Measurements from ENCODE around the gene VSTM4.

Gene VSTM4

DNA sequence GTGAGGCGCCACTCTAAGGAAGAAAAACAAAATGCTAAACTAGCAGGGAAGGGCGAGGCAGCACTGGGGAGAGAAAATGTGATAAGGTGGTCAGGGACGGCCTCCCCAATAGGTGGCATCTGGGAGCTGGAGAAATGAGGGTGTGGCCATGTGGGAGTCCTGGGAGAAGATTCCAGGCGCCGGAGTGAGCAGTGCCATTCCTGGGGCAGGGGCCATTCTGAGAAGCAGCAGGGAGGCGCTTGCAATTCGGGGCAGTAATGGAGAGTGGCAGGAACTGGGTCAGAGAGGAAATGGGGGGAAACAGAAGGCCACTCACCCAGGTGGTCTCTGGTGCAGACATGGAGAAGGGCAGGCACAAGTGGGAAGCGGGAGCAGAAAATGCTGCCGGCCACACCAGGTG, 113.9 kb downstream of the VSTM4 start:
- DNase-seq: no peak

DNA sequence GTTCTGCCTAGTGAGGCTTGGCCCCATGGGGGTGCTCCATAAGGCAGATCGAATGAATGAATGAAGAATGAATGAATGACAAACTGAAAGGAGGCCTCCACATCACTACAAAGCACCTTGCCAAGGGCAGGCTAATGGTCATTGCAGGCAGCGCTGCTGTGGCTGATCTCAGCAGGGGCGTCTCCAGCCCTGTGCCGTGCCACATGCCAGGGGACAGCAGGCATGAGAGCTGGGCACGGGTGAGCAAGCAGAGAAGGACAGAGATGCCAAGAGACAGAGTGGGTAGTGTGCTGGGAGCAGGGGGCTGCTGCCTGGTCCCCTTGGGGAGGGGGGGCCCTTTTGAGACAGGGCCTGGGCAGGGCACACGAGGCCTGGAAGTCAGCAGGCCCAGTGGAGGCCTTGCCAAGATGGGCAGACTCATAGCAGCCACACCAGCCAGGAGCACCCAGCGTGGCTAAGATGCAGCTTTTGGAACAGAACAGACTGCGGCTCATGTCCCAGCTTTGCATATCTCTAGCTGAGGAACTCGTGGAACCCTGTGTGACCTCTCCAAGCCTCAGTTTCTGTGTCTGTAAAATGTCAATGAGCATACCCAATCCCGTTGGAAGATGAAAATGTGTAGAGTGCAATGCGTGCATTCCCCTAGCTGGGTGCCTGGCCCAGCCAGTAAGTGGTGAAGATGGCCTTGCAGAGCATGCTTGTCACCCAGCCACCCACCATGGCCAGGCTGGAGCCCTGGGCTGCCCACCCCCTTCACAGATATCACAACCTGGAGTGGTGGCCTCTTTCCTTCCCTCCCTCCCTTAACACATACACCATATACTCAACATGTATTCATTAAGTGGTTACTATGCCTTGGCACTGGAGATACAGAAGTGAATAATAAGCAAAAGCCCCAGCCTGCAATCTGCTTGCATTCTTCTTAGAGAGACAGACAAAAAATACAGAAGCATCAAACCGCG, 114.6 kb downstream of the VSTM4 start:
- DNase-seq: no peak

DNA sequence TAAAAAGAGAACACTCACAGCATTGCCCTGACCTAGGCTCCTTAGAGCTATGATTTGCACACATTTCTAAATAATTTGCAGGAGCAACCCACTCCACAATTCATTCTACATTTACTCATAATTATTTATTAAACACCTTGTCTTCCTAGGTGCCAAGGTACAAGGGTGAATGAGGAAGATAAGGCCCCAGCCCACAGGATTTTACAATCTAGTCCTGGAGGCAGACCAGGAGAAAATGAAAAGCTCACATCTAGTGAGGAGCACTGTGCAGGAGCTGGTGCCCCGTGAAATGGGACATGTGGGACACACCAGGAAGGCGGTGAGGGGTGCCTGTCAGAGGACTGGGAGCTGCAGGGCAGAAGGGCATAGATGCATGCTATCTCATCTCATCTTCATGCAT, 116.0 kb downstream of the VSTM4 start:
- DNase-seq: no peak

GRCh38 chr10:48996329-48996728, 119.0 kb downstream of the VSTM4 start:
- no peak for DNase-seq

GRCh38 chr10:48993627-48994026, 121.7 kb downstream of the VSTM4 start:
- DNase-seq: no peak

GRCh38 chr10:48990226-48990625, 125.1 kb downstream of the VSTM4 start:
- no peak for DNase-seq

DNA sequence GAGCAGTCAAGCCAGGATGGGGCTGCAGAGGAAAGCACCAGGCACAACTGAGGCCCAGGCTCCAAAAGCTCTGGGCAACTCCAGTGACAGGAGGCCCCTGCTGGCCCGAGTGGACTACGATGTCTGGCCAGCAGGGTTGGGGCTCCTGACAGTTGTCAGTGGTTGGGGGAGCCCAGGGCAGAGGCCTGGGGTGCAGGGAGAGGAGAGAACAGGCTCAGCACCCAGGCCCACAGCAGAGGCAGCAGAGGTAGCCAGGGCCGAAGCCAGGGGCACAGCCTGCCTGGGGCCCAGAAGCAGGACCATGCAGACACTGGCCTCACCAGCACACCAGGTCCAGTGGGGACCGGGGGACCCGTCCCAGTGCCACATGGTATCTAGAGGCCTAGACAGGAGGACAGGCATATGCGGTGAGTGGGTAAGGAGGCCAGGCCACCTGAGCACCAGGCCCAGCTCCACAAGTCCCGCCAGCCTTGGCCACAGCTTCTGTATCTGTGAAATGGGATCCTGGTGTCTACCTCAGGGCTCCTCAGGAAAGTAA, 129.6 kb downstream of the VSTM4 start:
- DNase-seq: no peak

- DNase-seq: no peak
These were observed 131.5 kb downstream of the VSTM4 start for GRCh38 chr10:48983648-48984351.

- DNase-seq: no peak
These were observed 132.7 kb downstream of the VSTM4 start for GRCh38 chr10:48982584-48982983.

GRCh38 chr10:48981310-48981907, 133.9 kb downstream of the VSTM4 start:
- peak; percentile 11 for DNase-seq

DNA sequence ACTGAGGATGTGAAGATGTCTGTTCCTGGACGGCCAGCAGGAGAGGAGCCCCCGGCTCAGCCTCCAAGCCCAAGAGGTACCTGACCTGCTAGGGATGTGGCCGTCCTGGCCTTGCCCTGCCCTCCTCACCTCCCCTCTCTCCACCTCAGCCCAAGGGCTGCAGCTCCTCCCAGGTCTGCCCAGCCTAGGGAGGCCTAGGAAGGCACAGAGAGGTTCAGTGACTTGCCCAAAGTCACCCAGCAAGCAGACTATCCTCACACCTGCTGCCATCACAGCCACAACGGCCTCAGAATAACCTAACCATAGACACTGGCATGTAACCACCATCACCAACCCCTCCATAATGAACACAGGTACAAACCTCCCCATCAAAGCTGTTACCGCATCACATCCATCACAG, 137.0 kb downstream of the VSTM4 start:
- DNase-seq: no peak

GRCh38 chr10:48976196-48976595, 139.1 kb downstream of the VSTM4 start:
- no peak for DNase-seq

DNA sequence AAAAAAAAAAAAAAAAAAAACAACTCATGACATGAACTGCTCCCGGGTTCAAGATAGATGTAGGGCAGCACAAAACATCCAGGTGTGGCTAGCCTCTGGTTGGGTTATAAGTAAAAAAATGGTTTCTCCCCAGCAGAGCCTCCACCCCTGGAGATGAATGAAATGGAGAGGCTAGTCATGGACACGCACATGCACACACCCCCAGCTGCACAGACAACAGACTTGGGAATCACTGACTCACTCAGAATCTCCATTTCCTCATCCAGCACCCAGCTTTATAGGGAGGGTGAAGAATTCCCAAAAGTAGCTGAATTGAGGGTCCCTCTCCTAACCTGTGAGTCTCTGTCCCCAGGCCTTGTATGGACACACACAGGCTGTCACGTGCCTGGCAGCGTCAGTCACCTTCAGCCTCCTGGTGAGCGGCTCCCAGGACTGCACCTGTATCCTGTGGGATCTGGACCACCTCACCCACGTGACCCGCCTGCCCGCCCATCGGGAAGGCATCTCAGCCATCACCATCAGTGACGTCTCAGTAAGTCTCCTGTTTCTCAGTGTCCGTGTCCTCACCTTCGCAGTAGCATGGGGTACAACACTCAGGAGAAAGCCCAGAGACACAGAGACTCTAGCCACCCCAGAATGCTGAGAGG, 140.7 kb downstream of the VSTM4 start:
- DNase-seq: no peak

- no peak for DNase-seq
These were observed 142.3 kb downstream of the VSTM4 start for GRCh38 chr10:48973065-48973464.

DNA sequence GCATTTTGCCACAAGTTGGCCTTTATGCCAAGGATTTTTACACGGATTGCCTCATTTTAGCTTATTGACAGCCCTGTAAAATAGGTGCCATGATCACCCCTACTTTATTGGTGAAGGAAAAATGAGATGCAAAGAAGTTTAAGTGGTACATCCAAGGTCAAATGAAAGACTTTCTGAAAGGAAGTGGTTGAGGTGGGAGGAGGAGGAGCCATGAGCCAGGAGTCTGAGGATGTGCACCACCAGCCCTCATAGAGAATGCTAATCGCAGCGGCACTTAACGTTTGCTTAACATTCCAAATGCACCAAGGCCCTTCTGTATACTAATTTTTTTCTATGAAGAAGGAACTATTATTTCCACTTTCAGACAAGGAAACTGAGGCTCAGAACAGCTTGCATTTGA, 144.7 kb downstream of the VSTM4 start:
- DNase-seq: no peak

DNA sequence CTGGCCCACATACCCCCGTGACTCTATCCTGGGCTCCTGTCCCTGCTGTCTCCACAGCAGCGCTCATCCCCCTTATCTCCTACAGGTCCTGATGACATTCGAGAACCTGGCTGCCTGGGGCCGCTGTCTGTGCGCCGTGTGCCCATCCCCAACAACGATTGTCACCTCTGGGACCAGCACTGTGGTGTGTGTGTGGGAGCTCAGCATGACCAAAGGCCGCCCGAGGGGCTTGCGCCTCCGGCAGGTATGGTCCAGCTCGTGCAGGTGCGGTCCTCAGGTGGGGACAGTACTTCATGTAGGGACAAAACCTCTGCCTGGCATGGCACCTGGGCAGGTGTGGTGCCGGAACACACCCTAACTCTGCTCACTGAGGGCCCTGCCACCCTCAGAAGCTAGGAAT, 145.3 kb downstream of the VSTM4 start:
- no peak for DNase-seq

GRCh38 chr10:48968036-48968435, 147.3 kb downstream of the VSTM4 start:
- no peak for DNase-seq

DNA sequence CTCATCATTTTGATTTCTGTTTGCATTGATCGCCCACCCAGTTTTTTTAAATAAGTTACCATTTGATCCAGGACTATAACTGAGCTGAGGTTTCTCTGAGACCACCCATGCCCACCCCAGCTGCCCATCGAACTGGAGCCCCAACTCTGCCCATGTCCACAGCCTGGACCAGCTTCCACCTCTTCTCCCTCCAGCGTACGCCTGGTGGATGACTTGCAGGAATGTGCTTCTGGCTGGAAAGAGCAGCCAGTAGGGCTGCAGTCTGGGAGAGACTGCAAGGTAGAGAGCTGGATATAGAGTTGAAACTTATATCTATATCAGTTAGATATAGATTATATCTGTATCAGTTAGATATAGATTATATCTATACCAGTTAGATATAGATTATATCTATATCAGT, 149.9 kb downstream of the VSTM4 start:
- DNase-seq: no peak

Data from stimulated activated CD4-positive, alpha-beta T cell treated with anti-CD3 and anti-CD28 coated beads, Interleukin-4, amount 100 ng/mL, for 1 hour (primary cell).